GM19238 (cell line): Measurements from ENCODE around the gene TTC12.

Experiments
- DNase-seq: peaks from one replicate; pipeline ENCODE4 v3.0.0; 2011; ENCODE audit warnings: low spot score; ENCODE audit not compliant: insufficient read length

The TTC12 gene

GRCh38 chr11:113373306-113373705, 58.9 kb downstream of the TTC12 start:
- DNase-seq = no peak

GRCh38 chr11:113373981-113374560, 59.7 kb downstream of the TTC12 start:
- no peak for DNase-seq

GRCh38 chr11:113375402-113375801, 61.0 kb downstream of the TTC12 start:
- DNase-seq = no peak

GRCh38 chr11:113376156-113376555, 61.8 kb downstream of the TTC12 start:
- no peak for DNase-seq

GRCh38 chr11:113377681-113378412, 63.5 kb downstream of the TTC12 start:
- DNase-seq = no peak

GRCh38 chr11:113378692-113379091, 64.3 kb downstream of the TTC12 start:
- DNase-seq = no peak

GRCh38 chr11:113382121-113382520, 67.7 kb downstream of the TTC12 start:
- no peak for DNase-seq

- DNase-seq = no peak
Observed at GRCh38 chr11:113384551-113384950, 70.2 kb downstream of the TTC12 start.

GRCh38 chr11:113385749-113386148, 71.4 kb downstream of the TTC12 start:
- DNase-seq = no peak

- no peak for DNase-seq
Observed at GRCh38 chr11:113386866-113387265, 72.5 kb downstream of the TTC12 start.

GRCh38 chr11:113387605-113388211, 73.3 kb downstream of the TTC12 start, which contains the start of gene ANKK1:
ANKK1 (plus strand) TSS chr11:113387779; CDS start chr11:113387885, 106 bp downstream.
- no peak for DNase-seq

GRCh38 chr11:113389272-113389671, 74.9 kb downstream of the TTC12 start:
- DNase-seq = no peak

- no peak for DNase-seq
Observed at GRCh38 chr11:113392236-113392921, 78.0 kb downstream of the TTC12 start.

- DNase-seq = no peak
Observed at GRCh38 chr11:113393501-113393985, 79.2 kb downstream of the TTC12 start.

- no peak for DNase-seq
Observed at GRCh38 chr11:113394919-113395318, 80.5 kb downstream of the TTC12 start.

GRCh38 chr11:113395782-113396336, 81.5 kb downstream of the TTC12 start:
- DNase-seq = no peak

GRCh38 chr11:113396690-113397089, 82.3 kb downstream of the TTC12 start:
- no peak for DNase-seq

GRCh38 chr11:113397212-113397611, 82.8 kb downstream of the TTC12 start:
- no peak for DNase-seq

GRCh38 chr11:113397821-113398220, 83.4 kb downstream of the TTC12 start:
- no peak for DNase-seq

- no peak for DNase-seq
Observed at GRCh38 chr11:113398669-113399430, 84.5 kb downstream of the TTC12 start.
